Measurements from ENCODE around the gene RHBDD3.
"Not testable (repeated sequence)": the region's sequence is repeated elsewhere in the genome, so short reads cannot be mapped to it uniquely, and the experiment has no call there.

The RHBDD3 gene

DNA sequence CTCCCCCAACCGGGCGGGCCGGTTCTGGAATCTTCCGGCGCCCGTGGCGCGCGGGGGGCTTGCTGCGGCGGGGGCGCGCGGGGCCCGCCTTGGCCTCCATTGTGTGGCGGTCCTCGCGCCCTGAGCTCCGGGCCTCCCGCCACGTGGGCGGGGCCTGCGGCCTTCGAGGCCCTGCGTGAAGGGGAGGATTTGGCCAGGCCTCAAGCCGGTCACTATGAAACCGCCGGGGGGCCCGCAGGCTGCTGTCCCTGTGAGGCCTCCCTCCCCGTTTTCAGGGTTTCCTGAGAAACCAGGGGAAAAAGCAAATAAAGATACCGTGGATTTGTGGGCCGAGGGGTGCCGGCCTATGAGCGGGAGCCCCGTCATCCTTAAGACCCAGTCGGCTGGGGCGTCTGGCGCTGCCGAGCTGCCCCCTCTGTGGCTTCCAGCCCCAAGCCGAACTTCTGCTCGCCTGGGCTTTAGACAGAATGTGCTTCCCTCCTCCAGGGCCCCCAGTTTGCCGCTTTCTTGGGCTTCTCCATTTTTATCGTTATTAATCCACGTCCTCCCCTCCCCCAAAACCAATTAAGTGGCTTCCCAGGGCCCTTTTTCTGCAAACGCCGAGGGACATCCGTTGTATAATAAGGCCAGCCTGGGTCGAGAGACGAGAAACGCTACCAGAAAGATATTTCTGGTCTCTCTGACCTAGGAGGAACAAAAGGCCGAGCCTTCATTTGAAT lies 889 bp upstream of the RHBDD3 start:
- DNase-seq, result no peak

DNA sequence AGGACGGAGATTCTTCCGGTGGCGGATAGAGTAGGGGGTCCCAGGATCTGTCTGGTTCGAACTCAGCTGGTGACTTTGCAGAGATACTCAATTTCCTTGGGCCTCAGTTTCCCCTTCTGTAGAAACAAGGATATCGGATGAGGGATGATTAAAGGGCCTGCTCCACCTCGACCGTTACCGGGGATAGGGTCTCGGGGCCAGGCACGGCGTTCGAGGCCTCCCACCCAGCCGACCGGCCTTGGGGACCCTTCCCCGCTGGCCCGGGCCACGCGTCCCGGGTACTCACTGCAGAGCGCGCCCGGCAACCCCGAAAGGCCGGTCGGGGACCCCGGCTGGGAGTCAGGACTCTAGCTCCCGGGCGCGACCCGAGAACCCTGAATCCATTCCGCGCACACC lies 321 bp downstream of the RHBDD3 start:
- DNase-seq, result no peak

GRCh38 chr22:29266564-29267461 lies 968 bp downstream of the RHBDD3 start:
- DNase-seq, result no peak

GRCh38 chr22:29265929-29266328 lies 1.9 kb downstream of the RHBDD3 start:
- no peak for DNase-seq

DNA sequence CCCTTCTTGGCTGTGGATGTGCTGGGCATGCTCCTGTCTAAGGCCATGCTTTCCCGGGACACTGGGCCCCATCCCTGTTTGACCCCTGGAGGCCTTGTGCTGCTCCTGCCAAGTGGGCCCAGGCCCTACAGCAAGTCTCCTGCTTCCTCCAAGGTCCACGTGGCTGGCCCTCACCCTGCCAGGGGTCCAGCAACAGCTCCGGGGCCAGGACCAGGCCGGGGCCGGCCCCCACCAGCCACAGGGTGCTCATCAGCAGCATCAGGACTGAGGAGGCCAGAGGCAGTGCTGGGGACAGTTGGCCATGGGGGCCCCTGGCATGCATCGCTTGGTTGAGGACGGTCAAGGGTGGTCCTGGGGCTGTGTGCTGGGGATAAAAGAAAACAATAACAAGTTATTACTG lies 2.5 kb downstream of the RHBDD3 start:
- no peak for DNase-seq

DNA sequence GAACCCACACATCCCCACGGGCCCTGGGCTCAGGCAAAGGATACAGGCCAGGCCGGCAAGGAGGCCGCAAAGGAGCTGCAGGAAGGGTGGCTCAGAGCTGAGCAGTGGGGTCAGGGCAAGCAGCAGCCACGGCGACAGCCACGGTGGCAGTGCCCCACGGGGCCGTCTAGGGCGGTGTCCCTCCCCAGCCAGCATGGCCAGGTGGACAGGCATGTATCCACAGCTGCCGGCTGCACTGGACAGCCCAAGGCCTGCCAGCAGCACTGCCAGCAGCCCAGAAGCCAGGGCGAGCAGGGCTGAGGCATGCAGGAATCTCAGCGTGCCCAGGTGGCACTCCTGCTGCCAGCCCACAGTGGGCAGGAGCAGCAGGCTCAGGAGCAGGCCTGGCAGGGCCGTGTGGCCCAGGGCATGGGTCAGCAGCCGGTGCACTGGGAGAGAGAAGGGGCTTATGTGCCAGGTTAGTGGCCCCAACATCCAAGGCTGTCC lies 3.9 kb downstream of the RHBDD3 start:
- DNase-seq, result no peak

DNA sequence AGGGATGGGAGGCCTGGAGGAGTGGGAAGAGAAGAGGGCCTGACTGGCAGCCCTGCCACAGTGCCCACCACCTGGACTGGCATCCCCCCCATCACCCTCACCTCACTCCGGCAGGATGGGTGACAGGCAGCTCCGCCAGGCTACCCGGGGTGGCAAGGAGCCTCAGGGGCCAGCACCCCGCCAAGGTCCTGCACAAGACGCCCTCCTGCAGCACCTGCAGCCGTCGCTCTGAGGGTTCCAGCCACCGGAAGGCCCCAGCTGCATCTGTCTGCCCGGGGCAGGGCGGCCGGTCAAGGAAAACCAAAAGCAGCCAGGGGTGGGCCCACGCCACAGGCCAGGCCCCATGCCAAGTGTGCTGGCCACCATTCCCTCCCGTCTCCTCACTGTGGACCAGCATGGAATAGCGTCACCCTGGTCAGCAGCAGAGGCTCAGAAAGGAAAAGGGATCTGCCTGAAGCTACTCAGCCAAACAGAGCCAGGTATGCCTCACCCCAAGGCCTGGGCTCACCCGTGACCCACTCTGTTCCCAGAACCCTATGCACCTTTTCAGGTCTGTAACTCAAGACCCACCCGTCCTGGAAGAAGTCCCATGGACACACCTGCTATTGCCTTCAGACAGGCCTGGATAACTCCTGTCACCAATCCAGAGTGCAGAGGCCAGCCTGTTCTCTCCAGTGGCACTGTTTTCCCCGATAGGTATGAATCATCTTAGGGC lies 7.0 kb downstream of the RHBDD3 start:
- no peak for DNase-seq

GRCh38 chr22:29260031-29260560 lies 7.7 kb downstream of the RHBDD3 start:
- no peak for DNase-seq

GRCh38 chr22:29259253-29259899 lies 8.4 kb downstream of the RHBDD3 start:
- no peak for DNase-seq

- no peak for DNase-seq
These were observed 9.2 kb downstream of the RHBDD3 start for GRCh38 chr22:29258407-29259252.

DNA sequence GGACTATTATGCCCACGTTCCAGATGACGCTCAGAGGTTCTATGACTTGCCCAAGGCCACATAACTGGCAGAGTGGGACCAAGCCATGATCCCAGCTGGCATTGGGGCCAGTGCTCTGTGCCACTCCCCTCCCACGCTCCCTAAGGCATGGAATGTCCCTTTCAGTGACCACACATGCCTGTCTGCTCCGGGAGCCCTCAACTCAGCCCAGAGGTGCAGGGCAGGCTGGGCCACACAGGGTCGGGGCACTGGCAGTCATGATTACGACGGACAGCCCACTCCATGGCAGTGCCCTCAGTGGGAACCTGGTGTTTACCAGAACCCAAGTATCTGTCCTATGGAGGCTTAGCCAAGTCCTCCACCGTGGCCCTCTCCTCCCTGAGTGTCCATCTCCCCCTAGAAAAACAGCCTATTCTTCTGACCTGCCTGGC lies 10.0 kb downstream of the RHBDD3 start:
- DNase-seq, result no peak

DNA sequence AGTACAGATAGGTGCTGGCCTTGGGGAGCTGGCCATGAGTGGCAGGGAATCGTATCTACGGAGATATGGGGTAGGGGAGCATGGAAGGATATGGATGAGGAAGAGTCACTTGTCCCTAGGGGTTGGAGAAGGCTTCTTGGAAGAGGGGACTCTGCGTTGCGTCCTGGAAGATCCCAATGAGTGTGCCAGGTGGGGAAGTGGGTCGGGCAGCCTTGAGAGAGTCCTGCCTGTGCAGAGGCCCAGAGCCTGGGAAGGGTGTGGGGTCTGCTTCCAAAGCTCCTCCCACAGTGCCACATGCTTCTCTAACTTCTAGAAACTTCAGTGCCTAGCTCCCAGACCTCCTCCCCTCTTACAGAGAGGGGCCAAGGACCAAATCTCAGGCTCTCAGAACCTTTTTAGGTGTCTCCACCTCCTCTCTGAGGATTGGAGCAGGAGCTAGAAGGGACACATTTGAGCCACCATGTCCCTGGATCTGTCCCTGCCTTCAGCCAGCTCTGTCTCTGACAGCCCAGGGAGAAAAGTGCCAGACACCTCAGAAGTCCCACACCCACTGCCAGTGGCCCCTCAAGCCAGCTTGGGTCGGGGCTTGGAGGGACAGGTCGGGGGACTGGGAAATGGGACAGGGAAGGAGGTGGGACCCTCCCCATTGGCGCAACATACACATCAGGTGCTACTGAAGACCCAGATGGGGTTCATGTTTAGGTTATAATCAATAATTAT lies 11.0 kb downstream of the RHBDD3 start:
- no peak for DNase-seq

- DNase-seq, result no peak
These were observed 12.6 kb downstream of the RHBDD3 start for GRCh38 chr22:29255064-29255621.

GRCh38 chr22:29254286-29254660 lies 13.5 kb downstream of the RHBDD3 start:
- no peak for DNase-seq

DNA sequence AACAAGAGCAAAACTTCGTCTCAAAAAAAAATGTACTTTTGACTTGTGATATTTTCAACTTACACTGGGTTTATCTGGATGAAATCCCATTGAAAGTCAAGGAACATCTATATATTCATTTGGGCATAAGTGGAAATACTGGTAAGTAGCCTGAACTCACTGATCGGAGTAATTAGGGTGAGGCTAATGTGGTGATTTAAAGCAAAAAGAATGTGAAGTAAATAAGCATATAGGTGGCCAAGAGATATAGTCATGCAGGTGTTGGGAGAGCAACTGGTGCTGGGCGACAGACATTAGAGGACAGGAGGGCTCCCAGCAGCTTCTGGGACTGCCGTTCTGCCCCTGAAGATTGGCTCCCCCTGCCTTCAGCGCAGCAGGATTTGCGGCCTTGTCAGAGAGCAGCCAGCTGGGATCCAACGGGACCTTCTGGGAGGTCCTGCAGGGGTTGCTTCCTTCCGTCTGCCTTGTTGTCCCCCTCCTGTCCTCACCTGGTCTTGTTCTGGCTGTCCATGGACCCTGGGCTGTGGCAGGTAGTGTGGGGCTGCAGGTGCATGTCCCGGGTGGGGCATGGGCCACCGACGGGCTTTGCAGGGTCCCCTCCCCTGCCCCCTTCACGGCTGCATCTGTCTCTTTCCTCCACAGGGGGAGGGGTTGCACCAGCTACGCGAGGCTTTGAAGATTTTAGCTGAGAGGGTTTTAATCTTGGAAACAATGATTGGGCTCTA lies 14.1 kb downstream of the RHBDD3 start:
- DNase-seq, result no peak

DNA sequence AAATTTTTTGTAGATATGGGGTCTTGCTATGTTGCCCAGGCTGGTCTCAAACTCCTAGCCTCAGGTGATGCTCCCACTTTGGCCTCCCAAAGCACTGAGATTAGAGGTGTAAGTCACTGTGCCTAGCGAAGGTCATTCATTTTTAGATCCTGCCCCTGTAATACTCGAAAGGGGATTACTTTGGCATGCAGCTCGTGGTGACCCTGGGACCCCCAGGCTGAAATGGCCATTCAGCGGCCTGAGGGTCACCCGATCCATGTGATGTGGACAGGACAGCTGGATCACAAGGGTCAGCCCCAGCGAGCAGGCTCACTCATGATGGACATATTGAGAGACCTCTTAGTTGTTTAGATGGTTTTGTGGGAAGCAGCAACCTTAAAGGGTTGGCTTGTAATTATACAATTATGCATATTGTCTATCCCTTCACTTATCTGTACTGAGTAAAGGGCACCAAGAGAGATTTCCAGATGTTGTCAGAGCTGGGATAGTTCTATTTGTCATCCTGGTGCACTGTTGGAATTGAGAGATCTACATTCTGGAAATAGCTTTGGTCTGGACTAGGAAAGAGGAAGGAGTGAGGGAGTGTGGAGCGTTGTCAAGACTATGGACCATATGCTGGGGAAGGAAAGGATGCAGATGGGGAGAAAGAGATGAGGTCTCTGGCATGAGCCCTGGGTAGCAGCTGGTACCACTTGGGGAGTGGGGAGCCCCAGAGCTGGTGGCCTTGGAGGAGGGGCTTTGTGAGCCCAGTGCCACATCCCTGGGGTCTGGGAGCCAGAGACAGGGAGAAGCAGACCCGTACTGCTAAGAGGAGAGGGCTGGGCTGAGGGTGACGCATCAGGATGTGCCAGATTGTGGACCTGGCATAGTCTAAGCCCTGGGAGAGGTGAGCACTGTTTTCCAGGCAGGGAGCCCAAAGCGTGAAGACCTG lies 15.5 kb downstream of the RHBDD3 start:
- DNase-seq, result no peak

DNA sequence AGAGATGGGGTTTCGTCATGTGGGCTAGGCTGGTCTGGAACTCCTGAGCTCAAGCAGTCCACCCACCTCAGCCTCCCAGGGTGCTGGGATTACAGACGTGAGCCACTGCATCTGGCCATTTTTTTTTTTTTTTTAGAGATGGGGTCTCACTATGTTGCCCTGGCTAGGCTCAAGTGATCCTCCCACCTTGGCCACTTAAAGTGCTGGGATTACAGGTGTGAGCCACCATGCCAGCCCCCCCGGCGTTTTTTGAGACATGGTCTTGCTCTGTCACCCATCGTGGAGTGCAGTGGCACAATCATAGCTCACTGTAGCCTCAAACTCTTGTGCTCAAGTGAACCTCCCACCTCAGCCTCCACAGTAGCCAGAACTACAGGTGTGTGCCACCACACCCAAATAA lies 16.5 kb downstream of the RHBDD3 start:
- DNase-seq, result no peak

- not testable (repeated sequence) for DNase-seq
These were observed 19.9 kb downstream of the RHBDD3 start for GRCh38 chr22:29247891-29248290.

Data from cortex of kidney (tissue), 1 donor.